M059J (cell line): Measurements from ENCODE around the gene INTS1. TPM values are rescaled to one million over a fixed set of nuclear protein-coding genes. Genes with fewer than 3 reads are reported as not detected.

ENCODE experiments used
- DNase-seq: peaks from one replicate; pipeline ENCODE4 v3.0.0-alpha.2; 2012; ENCODE audit warnings: low read depth
- total RNA-seq: library from RNA; depleted of rRNA; stranded (reverse); fragments of >200 nt; shearing (Covaris generic); gene quantifications from 2 replicates; pipeline ENCODE4 v1.2.3, GENCODE V29; 2014; rRNA removed

The INTS1 gene
- total RNA-seq, 1 experiment from 2014 or later: 55.0 TPM

- peak; percentile 21 for DNase-seq
Observed at GRCh38 chr7:1431226-1431625, 73.0 kb downstream of the INTS1 start.

DNA sequence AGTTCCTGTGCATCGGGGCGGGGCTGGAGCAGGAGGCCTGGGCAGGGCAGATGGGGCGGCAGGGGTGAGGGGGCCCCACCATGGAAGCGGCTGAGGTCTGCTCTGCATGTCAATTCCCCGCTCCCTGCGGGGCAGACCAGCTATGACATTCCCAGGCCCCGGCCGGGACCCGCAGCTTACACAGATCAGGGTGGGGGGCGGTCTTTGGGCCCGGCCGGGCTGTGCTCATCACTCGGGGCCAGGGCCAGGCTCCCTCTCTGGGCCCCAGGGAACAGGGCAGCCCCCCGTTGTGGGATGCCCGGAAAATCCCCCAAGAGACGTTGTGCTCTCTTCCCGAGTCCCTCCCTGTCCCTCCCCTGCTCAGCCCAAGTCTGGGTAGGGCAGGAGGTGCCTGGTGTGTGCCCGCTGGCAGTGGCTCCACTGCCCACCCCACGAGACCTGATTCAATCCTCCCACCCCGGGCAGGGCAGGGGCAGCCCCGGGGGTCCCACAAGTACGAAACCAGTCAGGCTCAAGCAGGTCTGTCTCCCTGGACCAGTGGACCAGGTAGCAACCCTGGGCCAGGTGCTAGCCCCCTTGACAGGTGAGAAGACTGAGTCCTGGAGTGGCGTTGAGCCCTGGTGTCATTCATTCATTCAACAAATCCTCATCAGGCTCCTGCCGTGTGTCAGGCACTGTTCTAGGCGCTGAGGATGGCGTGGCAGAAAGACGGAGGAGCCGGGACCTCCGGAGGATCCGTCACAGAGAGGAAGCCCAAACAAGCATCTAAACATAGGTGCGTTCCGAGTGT is 73.9 kb downstream of the INTS1 start:
- no peak for DNase-seq

DNA sequence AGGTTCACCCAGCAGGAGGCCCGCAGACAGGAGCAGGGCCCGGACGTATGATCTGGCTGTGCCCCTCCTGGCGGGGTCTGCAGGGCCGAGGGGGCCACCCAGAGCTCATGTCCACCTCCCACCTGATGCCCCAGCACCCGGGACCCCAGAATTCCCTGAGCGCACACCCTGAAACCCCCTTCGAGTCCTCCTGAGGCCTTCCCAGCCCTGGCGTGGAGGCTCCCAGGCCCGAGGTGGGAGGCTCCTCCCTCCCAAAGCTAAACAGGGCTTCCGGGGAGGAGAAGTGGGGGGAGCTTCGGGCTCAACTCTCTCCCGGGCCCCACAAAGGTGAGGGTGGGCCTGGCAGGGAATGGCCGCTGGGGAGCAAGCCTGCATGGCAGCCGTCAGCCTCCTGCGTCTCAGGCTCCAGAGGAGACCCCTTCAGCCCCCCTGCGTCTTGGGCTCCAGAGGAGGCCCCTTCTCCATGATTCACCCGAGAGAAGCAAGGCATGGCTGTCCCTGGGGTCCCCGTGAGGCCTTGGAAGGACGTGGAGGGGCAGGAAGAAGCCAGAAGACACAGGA is 75.2 kb downstream of the INTS1 start:
- no peak for DNase-seq

- DNase-seq: no peak
Observed at GRCh38 chr7:1427064-1427657, 77.0 kb downstream of the INTS1 start.

GRCh38 chr7:1426474-1426873 is 77.7 kb downstream of the INTS1 start:
- DNase-seq: no peak

GRCh38 chr7:1425292-1426136 is 78.7 kb downstream of the INTS1 start:
- no peak for DNase-seq

- no peak for DNase-seq
Observed at GRCh38 chr7:1424041-1424440, 80.1 kb downstream of the INTS1 start.

- DNase-seq: no peak
Observed at GRCh38 chr7:1423264-1423811, 80.9 kb downstream of the INTS1 start.

GRCh38 chr7:1422512-1423263 is 81.5 kb downstream of the INTS1 start:
- DNase-seq: no peak

GRCh38 chr7:1421946-1422345 is 82.2 kb downstream of the INTS1 start:
- no peak for DNase-seq

DNA sequence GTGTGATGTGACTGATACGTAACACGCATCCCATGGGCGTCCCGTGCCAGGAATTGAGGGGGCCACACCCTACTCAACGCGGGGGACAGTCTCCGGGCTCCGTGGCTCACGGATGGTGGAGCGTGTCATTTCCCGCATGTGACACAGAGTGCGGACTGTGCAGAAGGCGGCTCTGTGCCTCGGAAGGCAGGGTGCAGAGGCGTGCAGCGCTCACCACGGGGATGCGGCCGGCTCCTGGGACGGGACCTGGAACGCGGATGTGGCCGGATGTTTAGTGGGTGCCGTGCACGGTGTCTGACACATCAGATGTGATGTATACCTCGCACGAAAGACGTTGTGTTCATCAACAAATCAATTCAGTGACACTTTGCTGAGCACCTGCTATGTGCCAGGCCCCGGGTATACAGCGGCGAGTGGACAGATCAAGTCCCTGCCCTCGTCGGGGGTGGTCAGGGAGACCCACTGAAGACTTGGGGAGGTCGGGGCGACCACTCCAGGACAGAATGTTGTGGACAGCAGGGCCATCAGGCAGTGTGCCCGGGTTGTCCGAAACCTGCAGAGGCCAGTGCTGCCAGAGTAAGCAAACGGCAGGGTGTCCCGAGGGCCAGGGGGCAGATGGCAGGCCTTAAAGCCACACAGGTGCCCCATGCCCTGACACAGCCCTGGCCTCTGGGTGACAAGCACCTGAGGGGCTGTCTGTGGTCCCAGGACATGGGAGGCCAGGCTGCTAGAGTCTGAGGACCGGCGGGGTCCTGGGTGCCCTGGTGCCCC is 83.0 kb downstream of the INTS1 start:
- no peak for DNase-seq

Other genes starting within 250 kb of the INTS1 start
- gene MICALL2, start 44.9 kb downstream of the INTS1 start, total RNA-seq: 5.5 and 11.1 TPM in 2 replicates
- 13.3 and 26.7 TPM in 2 replicates for gene MAFK, start 26.3 kb upstream of the INTS1 start, total RNA-seq
- 1.8 and 3.3 TPM in 2 replicates for gene TMEM184A, start 51.8 kb upstream of the INTS1 start, total RNA-seq
- gene PSMG3, start 65.6 kb upstream of the INTS1 start, total RNA-seq: 86.5 and 87.9 TPM in 2 replicates
- not detected in 2 replicates for gene ELFN1, start 165.9 kb upstream of the INTS1 start, total RNA-seq